OCI-LY3 (cell line): ENCODE results near the gene PCBD2.

ENCODE experiments used
- H2AFZ ChIP-seq: fragments of 200-600, 300-600 bp; shearing (Covaris generic); 2 replicates; pipeline ENCODE4 v1.6.0; 2014; ENCODE audit warnings: antibody characterized with exemption, low read depth, low read length
- H3K27ac ChIP-seq: fragments of 200-600, 300-600 bp; sonication (generic); 2 replicates; pipeline ENCODE4 v1.5.1; 2014; ENCODE audit warnings: mild to moderate bottlenecking, low read length, moderate library complexity, mixed read lengths
- H3K27me3 ChIP-seq: fragments of 200-600, 300-600 bp; sonication (generic); 2 replicates; pipeline ENCODE4 v1.6.1; 2014; ENCODE audit warnings: low read depth, low read length, mixed read lengths
- H3K36me3 ChIP-seq: fragments of 200-600, 300-600 bp; sonication (generic); replicated peaks from 2 replicates; pipeline ENCODE3; 2014; ENCODE audit warnings: low read depth, low read length, mixed read lengths
- H3K4me1 ChIP-seq: fragments of 300-600, 200-600 bp; sonication (generic); 2 replicates; pipeline ENCODE4 v1.6.1; 2014; ENCODE audit warnings: low read length, mixed read lengths
- H3K4me2 ChIP-seq: fragments of 200-600, 300-600 bp; sonication (generic); 2 replicates; pipeline ENCODE4 v1.6.1; 2014; ENCODE audit warnings: low read length, mixed read lengths
- H3K4me3 ChIP-seq: fragments of 300-600, 200-600 bp; sonication (generic); 2 replicates; pipeline ENCODE4 v1.5.1; 2014; ENCODE audit warnings: antibody characterized with exemption, mild to moderate bottlenecking, low read length, moderate library complexity
- H3K79me2 ChIP-seq: fragments of 300-600, 200-600 bp; shearing (Covaris generic); 2 replicates; pipeline ENCODE4 v1.6.1; 2014; ENCODE audit warnings: mild to moderate bottlenecking, low read length, mixed read lengths
- H3K9ac ChIP-seq: fragments of 300-600, 200-600 bp; shearing (Covaris generic); 2 replicates; pipeline ENCODE4 v1.6.0; 2014; ENCODE audit warnings: mild to moderate bottlenecking, low read length, moderate library complexity
- H3K9me3 ChIP-seq: fragments of 200-600, 300-600 bp; shearing (Covaris generic); 2 replicates; pipeline ENCODE4 v1.6.1; 2014; ENCODE audit warnings: low read length, mixed read lengths; ENCODE audit not compliant: insufficient read depth
- H4K20me1 ChIP-seq: fragments of 200-600, 300-600 bp; sonication (generic); 2 replicates; pipeline ENCODE4 v1.6.1; 2016; ENCODE audit warnings: low read length, mixed read lengths; ENCODE audit not compliant: insufficient read depth
- CTCF ChIP-seq: fragments of 200-600, 300-600 bp; sonication (generic); IDR thresholded peaks from 2 replicates; pipeline ENCODE4 v1.5.1; 2014; ENCODE audit warnings: antibody characterized with exemption, low read length, low read depth
- EZH2phosphoT487 ChIP-seq: fragments of 200-600 bp; shearing (Covaris generic); IDR thresholded peaks from 2 replicates; pipeline ENCODE4 v1.6.1; 2018; ENCODE audit warnings: antibody characterized with exemption, mixed run types, low read depth

The PCBD2 gene

GRCh38 chr5:134975078-134975715, 70.3 kb downstream of the PCBD2 start:
- Histone ChIP-seq H3K9ac (no peak overlapping the region), H2AFZ (no peak overlapping the region), H3K36me3 (no peaks in the 10 kb centered on the region), H3K9me3 (no peaks in the 10 kb centered on the region), H3K79me2 (no peaks in the 10 kb centered on the region), H4K20me1 (no peaks in the 10 kb centered on the region), H3K4me3 (no peak overlapping the region), H3K4me1 (no peaks in the 10 kb centered on the region), H3K27me3 (no peaks in the 10 kb centered on the region), H3K4me2 (no peak overlapping the region), H3K27ac (no peak overlapping the region)
- TF ChIP-seq EZH2phosphoT487 = no peak
- no peak for TF ChIP-seq CTCF

GRCh38 chr5:134975843-134976242, 70.9 kb downstream of the PCBD2 start:
- no peaks in the 10 kb centered on the region for H3K9me3 ChIP-seq
- H3K9ac ChIP-seq = no peak overlapping the region
- no peak for TF ChIP-seq EZH2phosphoT487
- TF ChIP-seq CTCF = no peak
- H3K4me2 ChIP-seq = no peak overlapping the region
- no peaks in the 10 kb centered on the region for H3K27me3 ChIP-seq
- no peaks in the 10 kb centered on the region for H4K20me1 ChIP-seq
- H3K36me3 ChIP-seq = no peaks in the 10 kb centered on the region
- H2AFZ ChIP-seq = no peak overlapping the region
- H3K79me2 ChIP-seq = no peaks in the 10 kb centered on the region
- no peak overlapping the region for H3K27ac ChIP-seq
- H3K4me3 ChIP-seq = no peak overlapping the region
- H3K4me1 ChIP-seq = no peaks in the 10 kb centered on the region

GRCh38 chr5:134976841-134977240, 71.9 kb downstream of the PCBD2 start:
- Histone ChIP-seq H2AFZ (no peak overlapping the region), H3K27me3 (no peaks in the 10 kb centered on the region), H3K36me3 (no peaks in the 10 kb centered on the region), H3K27ac (no peak overlapping the region), H3K79me2 (no peaks in the 10 kb centered on the region), H3K4me2 (no peak overlapping the region), H3K9ac (no peak overlapping the region), H3K9me3 (no peaks in the 10 kb centered on the region), H4K20me1 (no peaks in the 10 kb centered on the region), H3K4me3 (no peak overlapping the region), H3K4me1 (no peaks in the 10 kb centered on the region)
- TF ChIP-seq CTCF (no peak), EZH2phosphoT487 (no peak)

- Histone ChIP-seq H3K27ac (no peak overlapping the region), H3K4me3 (no peak overlapping the region), H3K4me1 (no peaks in the 10 kb centered on the region), H3K79me2 (no peaks in the 10 kb centered on the region), H4K20me1 (no peaks in the 10 kb centered on the region), H2AFZ (no peak overlapping the region), H3K27me3 (no peaks in the 10 kb centered on the region), H3K36me3 (no peaks in the 10 kb centered on the region), H3K4me2 (no peak overlapping the region), H3K9me3 (no peaks in the 10 kb centered on the region), H3K9ac (no peak overlapping the region)
- no peak for TF ChIP-seq CTCF
- no peak for TF ChIP-seq EZH2phosphoT487
Observed at GRCh38 chr5:134979416-134979815, 74.5 kb downstream of the PCBD2 start.
